CD14-positive monocyte (primary cell): Measurements from ENCODE around the gene SLC12A8. TPM values are rescaled to one million over a fixed set of nuclear protein-coding genes. Genes with fewer than 3 reads are reported as not detected.

Experiments
- DNase-seq, 3 donors: peaks; one replicate each; pipeline ENCODE4 v3.0.0-alpha.2; 2011 to 2022
- H2AFZ ChIP-seq: 2 replicates; pipeline ENCODE4 v1.6.0; 2012; ENCODE audit warnings: mild to moderate bottlenecking, low read depth, low read length, inconsistent platforms; ENCODE audit not compliant: insufficient read depth, poor library complexity, severe bottlenecking
- H3K27ac ChIP-seq, 2 donors: 1 replicate in 1 of 2; 2 replicates in 1 of 2; pipeline ENCODE4 v1.5.1; 2012 to 2013; ENCODE audit warnings: low read length in 2 of 2, control low read depth in 1 of 2, inconsistent platforms in 1 of 2, low read depth in 1 of 2, mild to moderate bottlenecking in 1 of 2
- H3K27me3 ChIP-seq, 2 donors: one replicate each; pipeline versions ENCODE4 v1.6.0 to v1.6.1; 2011 to 2013; ENCODE audit warnings: low read length in 2 of 2; ENCODE audit not compliant: control insufficient read depth in 2 of 2, insufficient read depth in 2 of 2
- H3K36me3 ChIP-seq, 2 donors: replicated peaks in 1 of 2; 1 replicate in 1 of 2; 2 replicates in 1 of 2; pipeline versions ENCODE4 v1.5.1 to v1.6.1; 2012 to 2013; ENCODE audit warnings: low read length in 2 of 2, control low read depth in 1 of 2, inconsistent platforms in 1 of 2, mild to moderate bottlenecking in 1 of 2; ENCODE audit not compliant: insufficient read depth in 2 of 2, control insufficient read depth in 1 of 2
- H3K4me1 ChIP-seq, 2 donors: 1 replicate in 1 of 2; 2 replicates in 1 of 2; pipeline versions ENCODE4 v1.5.1 to v1.6.1; 2012 to 2013; ENCODE audit warnings: low read length in 2 of 2, control low read depth in 1 of 2, inconsistent platforms in 1 of 2, mild to moderate bottlenecking in 1 of 2, moderate library complexity in 1 of 2; ENCODE audit not compliant: insufficient read depth in 2 of 2, control insufficient read depth in 1 of 2
- H3K4me2 ChIP-seq: replicated peaks from 2 replicates; pipeline ENCODE3; 2012; ENCODE audit warnings: low read length, moderate library complexity, mild to moderate bottlenecking; ENCODE audit not compliant: poor library complexity, severe bottlenecking; ENCODE audit errors: extremely low read depth
- H3K4me3 ChIP-seq, 3 experiments: fragments of 200-600 bp in 1 of 3; sonication (generic) in 1 of 3; replicated peaks in 1 of 3; 1 replicate in 2 of 3; 2 replicates in 1 of 3; pipeline ENCODE4 v1.5.1; 2011 to 2013; ENCODE audit warnings: low read length in 3 of 3, mild to moderate bottlenecking in 3 of 3, control low read depth in 2 of 3, low read depth in 2 of 3, inconsistent platforms in 1 of 3, moderate library complexity in 1 of 3
- H3K79me2 ChIP-seq: 2 replicates; pipeline ENCODE4 v1.6.0; 2012; ENCODE audit warnings: mild to moderate bottlenecking, control low read depth, inconsistent platforms, low read length, moderate library complexity; ENCODE audit not compliant: insufficient read depth
- H3K9ac ChIP-seq: 2 replicates; pipeline ENCODE4 v1.6.0; 2017; ENCODE audit warnings: low read length, mild to moderate bottlenecking; ENCODE audit not compliant: insufficient read depth, poor library complexity, severe bottlenecking
- H3K9me3 ChIP-seq, 2 donors: replicated peaks in 1 of 2; 1 replicate in 1 of 2; 2 replicates in 1 of 2; pipeline versions ENCODE4 v1.5.1 to v1.6.1; 2012 to 2013; ENCODE audit warnings: low read length in 2 of 2, control low read depth in 1 of 2; ENCODE audit not compliant: control insufficient read depth in 1 of 2, insufficient read depth in 1 of 2
- H4K20me1 ChIP-seq: 2 replicates; pipeline ENCODE4 v1.6.0; 2012; ENCODE audit warnings: mild to moderate bottlenecking, low read length, control low read depth, moderate library complexity; ENCODE audit not compliant: insufficient read depth
- H3K27ac Mint-ChIP-seq, 7 donors: one replicate each; pipeline ENCODE4 v1.8.0; 2020; ENCODE audit warnings: mild to moderate bottlenecking in 7 of 7, mixed read lengths in 7 of 7, moderate library complexity in 6 of 7, inconsistent platforms in 2 of 7
- H3K27me3 Mint-ChIP-seq, 3 donors: one replicate each; pipeline ENCODE4 v1.8.0; 2021 to 2022; ENCODE audit warnings: low read depth in 3 of 3, mild to moderate bottlenecking in 3 of 3, mixed read lengths in 3 of 3, moderate library complexity in 3 of 3, inconsistent platforms in 1 of 3
- H3K36me3 Mint-ChIP-seq, 2 donors: one replicate each; pipeline ENCODE4 v1.8.0; 2020; ENCODE audit warnings: mixed read lengths in 2 of 2, inconsistent platforms in 1 of 2, mild to moderate bottlenecking in 1 of 2
- H3K4me1 Mint-ChIP-seq: one replicate; pipeline ENCODE4 v1.8.0; 2020; ENCODE audit warnings: mild to moderate bottlenecking, mixed read lengths
- H3K4me3 Mint-ChIP-seq, 2 donors: one replicate each; pipeline ENCODE4 v1.8.0; 2020; ENCODE audit warnings: mild to moderate bottlenecking in 2 of 2, mixed read lengths in 2 of 2, moderate library complexity in 1 of 2
- H3K9me3 Mint-ChIP-seq, 7 donors: one replicate each; pipeline ENCODE4 v1.8.0; 2020 to 2022; ENCODE audit warnings: mixed read lengths in 7 of 7, mild to moderate bottlenecking in 6 of 7, moderate library complexity in 6 of 7, inconsistent platforms in 2 of 7
- CTCF ChIP-seq: fragments of 200-600 bp; IDR thresholded peaks from one replicate; pipeline ENCODE4 v1.8.0; 2022; ENCODE audit warnings: antibody characterized with exemption, mild to moderate bottlenecking
- WGBS: methylation state at CpG from one replicate; pipeline ENCODE4 v1.1.5; 2013; ENCODE audit warnings: missing lambda C conversion rate; ENCODE audit not compliant: insufficient coverage; 5-methylcytosine and 5-hydroxymethylcytosine counted together
- intact Hi-C, 2 donors: fragments of 100-400 bp; cut with micrococcal nuclease; formaldehyde crosslinking; loops; one replicate each; pipeline versions ENCODE4 v1.15.0 to v1.15.1; 2023
- polyA plus RNA-seq, 3 donors: library from polyadenylated mRNA; depleted of rRNA in 1 of 3; unstranded in 2 of 3; stranded (reverse) in 1 of 3; fragments of 300-500 nt in 2 of 3; fragments of >200 nt in 1 of 3; fragmentation: Illumina TruSeq in 2 of 3; gene quantifications; 1 replicate in 2 of 3; 2 replicates in 1 of 3; pipeline ENCODE4 v1.2.3, GENCODE V29; 2012 to 2021

The SLC12A8 gene
- polyA plus RNA-seq, 3 donors, result 0.23 to 0.46 (median 0.35) TPM

DNA sequence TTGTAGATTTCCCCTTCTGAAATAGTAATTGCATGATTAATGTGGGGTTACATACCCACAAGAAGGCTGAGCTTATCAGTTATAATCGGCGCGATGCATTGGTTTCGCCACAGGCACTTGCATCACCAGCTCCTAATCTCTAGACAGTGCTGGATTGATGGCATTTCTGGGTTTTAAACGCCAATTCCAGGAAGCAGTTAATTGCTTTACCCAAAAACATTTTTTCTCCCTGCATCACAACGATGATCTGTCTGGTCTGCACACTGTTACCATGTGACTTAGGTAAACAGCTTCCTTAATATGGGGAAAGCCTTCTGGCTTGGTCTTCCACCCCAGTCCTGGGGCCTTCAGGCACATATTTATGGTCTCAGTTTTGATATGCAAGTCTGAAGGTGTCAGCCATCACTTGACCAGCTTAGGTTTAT, 86.7 kb downstream of the SLC12A8 start:
- peak overlapping the region in 2 of 7 donors; percentile 11 to 50 for H3K27ac Mint-ChIP-seq
- H3K27me3 Mint-ChIP-seq, result peaks cover 0 to 6% (median 6%) of the 10 kb centered on the region in 3 donors
- no peak for DNase-seq
- H2AFZ ChIP-seq, result peak overlapping the region; percentile 51
- H3K27me3 ChIP-seq, result no peaks in the 10 kb centered on the region
- WGBS, result no CpG with 5 or more reads among the region's 6 CpGs
- no peak overlapping the region for H3K4me3 ChIP-seq
- peaks cover 0 to 12% (median 7%) of the 10 kb centered on the region in 7 donors for H3K9me3 Mint-ChIP-seq
- intact Hi-C loops, result no loop called here
- TF ChIP-seq CTCF, result no peak
- peaks cover 43% of the 10 kb centered on the region for H3K4me1 Mint-ChIP-seq
- no peak overlapping the region for H3K4me3 Mint-ChIP-seq
- H3K36me3 Mint-ChIP-seq, result peaks cover 0 to 7% of the 10 kb centered on the region in 2 donors
- H3K27ac ChIP-seq, result no peak overlapping the region
- no peaks in the 10 kb centered on the region for H3K79me2 ChIP-seq
- H3K4me2 ChIP-seq, result no peak overlapping the region
- H3K9me3 ChIP-seq, result peaks cover 0 to 5% of the 10 kb centered on the region in 2 donors
- no peaks in the 10 kb centered on the region for H4K20me1 ChIP-seq
- H3K4me1 ChIP-seq, result peaks cover 30 to 46% of the 10 kb centered on the region in 2 donors
- H3K9ac ChIP-seq, result no peak overlapping the region
- H3K36me3 ChIP-seq, result no peaks in the 10 kb centered on the region

DNA sequence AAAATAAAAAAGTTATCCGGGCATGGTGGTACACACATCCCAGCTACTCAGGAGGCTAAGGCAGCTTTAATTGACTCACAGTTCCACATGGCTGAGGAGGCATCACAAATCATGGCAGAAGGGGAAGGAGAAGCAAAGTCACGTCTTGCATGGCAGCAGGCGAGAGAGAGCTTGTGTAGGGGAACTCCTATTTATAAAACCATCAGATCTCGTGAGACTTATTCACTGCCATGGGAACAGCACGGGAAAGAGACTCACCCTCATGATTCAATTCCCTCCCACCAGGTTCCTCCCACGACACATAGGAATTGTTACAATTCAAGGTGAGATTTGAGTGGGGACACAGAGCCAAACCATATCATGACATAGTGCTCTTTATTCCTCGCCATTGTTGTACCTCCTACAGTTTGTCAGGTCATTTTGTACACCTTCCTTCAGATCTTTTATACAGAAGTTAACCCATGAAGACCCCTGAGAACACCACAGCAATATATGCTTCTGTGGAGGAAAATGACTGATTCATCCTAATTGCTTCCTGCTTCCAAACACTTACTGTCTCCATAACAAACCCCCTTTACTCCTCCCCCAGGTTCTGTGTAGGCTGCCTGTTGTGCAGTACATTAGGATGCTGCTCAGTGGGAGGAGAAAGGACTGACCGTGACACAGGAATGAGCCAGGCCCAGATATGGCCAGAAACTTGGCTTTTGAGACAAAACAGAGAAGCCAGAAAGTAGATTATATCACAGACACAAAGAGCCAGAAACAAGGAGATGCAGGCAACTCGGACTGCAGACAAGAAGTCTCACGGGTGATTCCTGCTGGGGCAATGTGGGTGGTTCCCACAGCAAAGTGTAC, 88.9 kb downstream of the SLC12A8 start:
- Histone ChIP-seq H3K36me3 (no peaks in the 10 kb centered on the region), H2AFZ (no peak overlapping the region), H3K4me1 (peaks cover 29 to 41% of the 10 kb centered on the region in 2 donors), H3K27ac (no peak overlapping the region), H3K4me2 (no peak overlapping the region), H3K79me2 (no peaks in the 10 kb centered on the region), H3K27me3 (no peaks in the 10 kb centered on the region), H4K20me1 (no peaks in the 10 kb centered on the region), H3K4me3 (no peak overlapping the region), H3K9ac (no peak overlapping the region), H3K9me3 (peaks cover 0 to 5% of the 10 kb centered on the region in 2 donors)
- Mint-ChIP-seq H3K4me3 (no peak overlapping the region), H3K36me3 (peaks cover 0 to 7% of the 10 kb centered on the region in 2 donors), H3K27ac (peak overlapping the region in 1 of 7 donors; percentile 41), H3K4me1 (peaks cover 40% of the 10 kb centered on the region), H3K27me3 (peaks cover 0 to 7% (median 6%) of the 10 kb centered on the region in 3 donors), H3K9me3 (peaks cover 0 to 12% (median 7%) of the 10 kb centered on the region in 7 donors)
- 95% methylated on average over 4 of the region's 10 CpGs for WGBS
- TF ChIP-seq CTCF, result no peak
- DNase-seq, result peak in 1 of 3 donors; percentile 46
- intact Hi-C loops, result no loop called here
